Thoracic aorta (tissue), 2 donors: Measurements from ENCODE around the gene MRPS34. TPM values are rescaled to one million over a fixed set of nuclear protein-coding genes. Genes with fewer than 3 reads are reported as not detected.
A peak's percentile ranks its signal among the peaks of the same experiment; 100 is the strongest.

Experiments used
- ATAC-seq: fragments of 150-250 bp; one replicate; pipeline ENCODE4 v1.8.0; 2017; ENCODE audit warnings: low read depth; ENCODE audit not compliant: insufficient number of reproducible peaks, low FRiP score
- DNase-seq: peaks from one replicate; pipeline ENCODE4 v3.0.0-alpha.2; 2020; ENCODE audit warnings: low spot score
- H3K27ac ChIP-seq, 2 donors: fragments of 200-600 bp; sonication (generic); 1 replicate in 1 of 2; 2 replicates in 1 of 2; pipeline ENCODE4 v1.5.1; 2016; ENCODE audit warnings: mild to moderate bottlenecking in 2 of 2, moderate library complexity in 2 of 2
- H3K27me3 ChIP-seq: fragments of 200-600 bp; sonication (generic); replicated peaks from 2 replicates; pipeline ENCODE4 v1.6.0; 2016; ENCODE audit warnings: mild to moderate bottlenecking; ENCODE audit not compliant: insufficient read depth
- H3K36me3 ChIP-seq: fragments of 200-600 bp; sonication (generic); one replicate; pipeline ENCODE4 v1.5.1; 2016
- H3K4me1 ChIP-seq, 2 donors: fragments of 200-600 bp; sonication (generic); 1 replicate in 1 of 2; 2 replicates in 1 of 2; pipeline versions ENCODE4 v1.5.1 to v1.6.0; 2016; ENCODE audit warnings: low read depth in 2 of 2, mild to moderate bottlenecking in 1 of 2; ENCODE audit not compliant: control insufficient read depth in 1 of 2
- H3K4me3 ChIP-seq: fragments of 200-600 bp; sonication (generic); 2 replicates; pipeline ENCODE4 v1.5.1; 2016; ENCODE audit warnings: mild to moderate bottlenecking
- H3K9me3 ChIP-seq: fragments of 200-600 bp; sonication (generic); 2 replicates; pipeline ENCODE4 v1.5.1; 2016
- CTCF ChIP-seq: fragments of 200-600 bp; sonication (generic); IDR thresholded peaks from one replicate; pipeline ENCODE4 v1.5.1; 2019; ENCODE audit warnings: antibody characterized with exemption
- total RNA-seq, 2 donors: library from RNA; depleted of rRNA; stranded (reverse); fragments of >200 nt; gene quantifications; one replicate each; pipeline versions ENCODE4 v1.1.0 to v1.2.3, GENCODE V29; 2016

Gene MRPS34
- total RNA-seq, 2 donors from 2014 or later = 36.9 to 48.3 TPM

GRCh38 chr16:1781254-1781653 lies 8.3 kb upstream of the MRPS34 start:
- no peak for TF ChIP-seq CTCF
- no peaks in the 10 kb centered on the region for H3K27me3 ChIP-seq
- peaks cover 14 to 39% of the 10 kb centered on the region in 2 donors for H3K4me1 ChIP-seq
- ATAC-seq (no peak), DNase-seq (no peak)
- peaks cover 27% of the 10 kb centered on the region for H3K36me3 ChIP-seq
- H3K27ac ChIP-seq = peak overlapping the region; percentile 77 to 93
- no peaks in the 10 kb centered on the region for H3K9me3 ChIP-seq
- peak overlapping the region; percentile 89 for H3K4me3 ChIP-seq

- ATAC-seq = no peak
- H3K27me3 ChIP-seq = no peaks in the 10 kb centered on the region
- H3K27ac ChIP-seq = no peak overlapping the region
- no peak for TF ChIP-seq CTCF
- peaks cover 30% of the 10 kb centered on the region for H3K36me3 ChIP-seq
- H3K9me3 ChIP-seq = no peaks in the 10 kb centered on the region
- H3K4me1 ChIP-seq = peaks cover 14 to 39% of the 10 kb centered on the region in 2 donors
- no peak overlapping the region for H3K4me3 ChIP-seq
- DNase-seq = no peak
These were observed 7.7 kb upstream of the MRPS34 start for GRCh38 chr16:1780677-1781072.

- no peak overlapping the region for H3K27ac ChIP-seq
- H3K4me1 ChIP-seq = peaks cover 14 to 36% of the 10 kb centered on the region in 2 donors
- H3K4me3 ChIP-seq = no peak overlapping the region
- DNase-seq = no peak
- H3K36me3 ChIP-seq = peaks cover 30% of the 10 kb centered on the region
- no peaks in the 10 kb centered on the region for H3K9me3 ChIP-seq
- ATAC-seq = no peak
- no peaks in the 10 kb centered on the region for H3K27me3 ChIP-seq
- TF ChIP-seq CTCF = no peak
These were observed 7.1 kb upstream of the MRPS34 start for GRCh38 chr16:1779741-1780676.

GRCh38 chr16:1779234-1779701 lies 6.3 kb upstream of the MRPS34 start:
- Histone ChIP-seq H3K4me1 (peaks cover 16 to 36% of the 10 kb centered on the region in 2 donors), H3K4me3 (no peak overlapping the region), H3K36me3 (peaks cover 30% of the 10 kb centered on the region), H3K27ac (no peak overlapping the region), H3K9me3 (no peaks in the 10 kb centered on the region), H3K27me3 (no peaks in the 10 kb centered on the region)
- TF ChIP-seq CTCF = no peak
- DNase-seq = no peak
- no peak for ATAC-seq
